Measurements from ENCODE around the gene CDIP1.

The CDIP1 gene

DNA sequence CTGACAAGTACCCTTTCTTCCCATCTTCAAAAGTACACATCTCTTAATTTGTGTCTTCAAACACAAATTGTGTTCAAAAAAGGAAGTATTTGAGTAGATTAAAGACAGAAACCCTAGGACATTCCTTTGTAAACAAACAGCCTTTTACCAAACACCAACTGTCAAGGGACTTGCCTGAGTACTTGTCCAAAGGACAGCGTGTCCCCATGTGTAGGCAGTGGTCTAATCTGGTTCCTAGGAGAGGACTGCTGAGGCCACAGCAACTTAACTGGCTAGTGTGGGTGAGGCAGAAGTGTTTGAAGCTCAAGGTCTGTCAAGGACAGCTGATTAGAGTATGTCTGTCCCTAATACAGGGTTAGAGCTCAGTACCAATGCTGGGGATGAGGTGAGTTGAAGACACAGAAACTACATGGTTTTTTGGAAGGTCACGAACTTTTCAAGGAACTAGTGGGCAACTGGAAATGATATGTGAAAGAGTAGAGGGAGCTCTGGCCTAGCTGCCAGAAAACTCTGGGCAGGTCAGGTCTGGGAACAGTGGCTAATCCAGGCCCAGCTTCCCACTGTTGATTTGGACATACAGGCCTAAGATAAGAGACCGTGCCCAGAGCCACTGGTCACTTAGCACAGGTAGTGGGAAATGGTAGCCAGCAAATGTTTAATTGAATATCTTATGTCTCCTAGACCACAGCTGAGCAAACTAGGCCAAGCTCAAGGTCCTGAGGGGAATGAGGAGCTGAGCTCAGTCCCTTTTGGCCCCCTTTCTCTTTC is 52.3 kb downstream of the CDIP1 start:
- no peak overlapping the region for H3K4me3 ChIP-seq (replicated peaks in 1 of 2; ENCODE audit: low read depth in 2 of 2, low read length in 2 of 2)
- no peak for DNase-seq (ENCODE audit: low read depth in 2 of 2)
- TF ChIP-seq CTCF (IDR thresholded peaks at IDR 0.05; ENCODE audit: low read depth, low read length): no peak

GRCh38 chr16:4481963-4482362 is 56.6 kb downstream of the CDIP1 start:
- no peak for DNase-seq (ENCODE audit: low read depth in 2 of 2)
- no peak overlapping the region for H3K4me3 ChIP-seq (replicated peaks in 1 of 2; ENCODE audit: low read depth in 2 of 2, low read length in 2 of 2)
- TF ChIP-seq CTCF (IDR thresholded peaks at IDR 0.05; ENCODE audit: low read depth, low read length): no peak

DNA sequence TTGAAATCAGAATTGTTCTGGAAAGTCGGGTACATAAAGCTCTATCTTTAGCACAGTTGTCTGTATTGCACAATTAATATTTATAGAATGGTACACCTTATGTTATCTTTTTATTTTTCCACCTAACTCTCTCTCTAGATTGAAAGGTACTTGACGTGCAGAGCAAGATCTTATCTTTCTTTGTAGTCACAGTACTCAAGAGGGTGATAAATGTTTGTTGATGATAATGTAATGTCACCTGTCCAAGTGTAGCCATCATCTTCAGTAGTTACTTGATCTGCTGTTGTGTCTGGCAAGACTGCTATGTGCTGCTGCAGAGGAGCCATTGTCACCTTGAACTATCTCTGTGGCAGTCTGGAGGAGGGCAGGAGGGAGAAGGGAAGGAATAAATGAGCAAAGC is 57.0 kb downstream of the CDIP1 start:
- no peak overlapping the region for H3K4me3 ChIP-seq (replicated peaks in 1 of 2; ENCODE audit: low read depth in 2 of 2, low read length in 2 of 2)
- no peak for DNase-seq (ENCODE audit: low read depth in 2 of 2)
- no peak for TF ChIP-seq CTCF (IDR thresholded peaks at IDR 0.05; ENCODE audit: low read depth, low read length)

DNA sequence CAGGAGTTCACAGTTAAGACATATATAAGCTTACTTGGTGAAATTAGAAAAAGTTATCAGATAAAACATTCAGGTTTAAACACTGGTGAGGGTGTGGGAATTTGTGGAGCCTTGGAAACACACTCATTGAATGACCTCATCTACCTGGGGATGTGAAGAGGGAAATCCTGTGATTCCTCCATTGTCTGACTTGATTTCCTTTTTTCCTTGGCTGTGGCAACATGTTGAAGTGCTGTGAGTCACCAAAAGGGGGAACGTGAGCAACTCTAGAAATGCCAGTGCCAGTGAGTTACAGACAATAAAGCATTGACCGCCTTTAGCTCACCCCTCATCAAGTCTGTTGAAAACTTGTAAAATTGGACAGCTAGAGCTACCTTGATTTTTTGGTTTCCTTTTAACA is 60.6 kb downstream of the CDIP1 start:
- peak; percentile 18 for TF ChIP-seq CTCF (IDR thresholded peaks at IDR 0.05; ENCODE audit: low read depth, low read length)
- H3K4me3 ChIP-seq (replicated peaks in 1 of 2; ENCODE audit: low read depth in 2 of 2, low read length in 2 of 2): no peak overlapping the region
- peak; percentile 63 to 84 for DNase-seq (ENCODE audit: low read depth in 2 of 2)

DNA sequence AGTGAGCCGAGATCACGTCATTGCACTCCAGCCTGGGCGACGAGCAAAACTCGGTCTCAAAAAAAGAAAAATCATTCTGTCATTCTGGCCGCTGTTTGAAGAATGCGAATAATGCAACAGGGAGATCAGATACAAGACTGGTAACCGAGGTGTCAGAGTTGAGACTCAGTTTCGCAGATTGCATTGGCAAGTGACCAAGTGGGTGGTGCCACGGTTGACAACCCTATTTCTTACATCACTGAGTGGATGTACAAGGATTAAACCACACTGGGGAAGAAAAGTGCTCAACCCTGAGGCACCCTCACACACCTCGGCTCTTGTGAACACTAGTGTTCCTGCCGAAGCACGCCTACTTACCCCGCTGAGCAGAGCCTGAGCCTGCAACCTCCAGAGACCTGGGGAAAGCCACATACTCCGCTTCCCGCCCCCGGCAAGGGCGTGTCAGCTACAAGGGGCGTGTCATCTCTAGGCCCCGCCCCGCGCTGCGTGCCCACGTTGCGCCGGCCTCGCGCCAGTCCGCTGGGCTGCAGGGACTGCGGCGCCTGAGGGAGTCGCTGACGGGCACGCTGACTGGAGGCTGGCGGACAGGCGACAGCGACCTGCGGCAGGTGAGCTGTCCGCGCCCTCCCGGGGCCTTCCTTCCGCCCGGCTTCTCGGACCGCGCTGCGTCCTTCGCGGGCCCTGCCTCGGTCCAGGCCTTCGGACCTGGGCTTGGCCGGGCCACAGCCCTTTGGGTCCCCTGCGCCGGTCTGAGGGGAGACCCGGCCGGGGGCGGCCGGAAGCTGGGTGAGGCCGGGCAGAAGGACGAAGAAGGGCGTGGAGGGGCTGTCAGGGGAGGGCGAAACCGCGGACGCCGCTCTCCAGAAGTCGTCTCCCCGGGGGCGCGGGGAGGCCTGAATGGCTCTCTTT is 62.4 kb downstream of the CDIP1 start, which contains the start of gene HMOX2:
Gene HMOX2 (plus strand): TSS at position 519 of the 909 bp plus-strand sequence. CDS start 29,127 bp downstream, outside the sequence.
- peak; percentile 91 to 93 for DNase-seq (ENCODE audit: low read depth in 2 of 2)
- peak within 1 kb of the TSS; percentile 92 to 94 for H3K4me3 ChIP-seq (replicated peaks in 1 of 2; ENCODE audit: low read depth in 2 of 2, low read length in 2 of 2)
- no peak for TF ChIP-seq CTCF (IDR thresholded peaks at IDR 0.05; ENCODE audit: low read depth, low read length)

DNA sequence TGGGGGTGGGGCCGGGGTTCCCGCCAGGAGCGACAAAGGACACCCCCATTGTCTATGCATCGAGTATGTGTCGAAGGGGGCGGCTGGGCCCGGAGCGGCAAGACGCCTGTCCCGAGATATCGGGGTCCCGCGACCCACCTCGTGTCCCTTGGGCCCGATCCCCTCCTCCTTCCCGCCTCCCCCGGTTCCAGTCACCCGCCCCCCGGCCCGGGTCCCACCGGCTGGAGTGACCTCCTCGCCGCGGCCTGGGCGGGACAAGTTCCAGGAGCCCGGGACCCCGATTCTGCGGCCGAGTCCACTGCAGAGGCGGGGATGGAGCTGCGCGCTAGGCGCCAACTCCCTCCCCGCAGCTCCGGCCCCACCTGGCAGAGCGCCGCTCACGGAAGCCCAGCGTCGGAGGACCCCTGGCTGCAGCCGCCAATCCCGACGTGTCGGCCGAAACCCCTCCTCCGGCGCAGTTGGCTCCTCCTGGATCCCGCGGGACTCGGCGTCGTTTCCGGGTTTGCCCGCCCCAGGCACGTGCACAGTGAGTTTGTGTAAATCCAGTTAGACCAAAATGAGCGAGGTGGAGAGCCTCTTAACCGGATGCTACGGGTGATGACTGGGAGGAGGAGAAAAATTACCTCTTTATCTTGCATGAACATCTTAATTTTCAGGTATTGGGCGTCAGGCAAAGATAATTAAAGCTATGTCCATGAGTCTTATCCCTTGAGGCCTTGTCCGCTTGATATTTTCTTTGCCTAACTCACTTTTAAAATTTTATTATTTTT is 64.2 kb downstream of the CDIP1 start, which contains the start of gene NMRAL1:
Gene NMRAL1 (minus strand): TSS at position 434 of the 770 bp plus-strand sequence. CDS start 493 bp downstream, outside the sequence.
- H3K4me3 ChIP-seq (replicated peaks in 1 of 2; ENCODE audit: low read depth in 2 of 2, low read length in 2 of 2): peak within 1 kb of the TSS; percentile 63 to 69
- peak; percentile 88 to 96 for DNase-seq (ENCODE audit: low read depth in 2 of 2)
- TF ChIP-seq CTCF (IDR thresholded peaks at IDR 0.05; ENCODE audit: low read depth, low read length): no peak
